NCI-H1048 (cell line): ENCODE data around the gene FNDC5.

Source experiments
- DNase-seq: peaks from one replicate; lab custom pipeline; 2025; lab: John Stamatoyannopoulos, UW

The FNDC5 gene

GRCh38 chr1:32813941-32814739 lies 56.6 kb downstream of the FNDC5 start:
- DNase-seq, result no peak
